ENCODE data around the gene CDH5. TPM values are rescaled to one million over a fixed set of nuclear protein-coding genes. Genes with fewer than 3 reads are reported as not detected.
"Not testable (repeated sequence)": the region's sequence is repeated elsewhere in the genome, so short reads cannot be mapped to it uniquely, and the experiment has no call there.

Gene CDH5
- total and polyA plus RNA-seq, 5 donors from 2014 or later = not detected

DNA sequence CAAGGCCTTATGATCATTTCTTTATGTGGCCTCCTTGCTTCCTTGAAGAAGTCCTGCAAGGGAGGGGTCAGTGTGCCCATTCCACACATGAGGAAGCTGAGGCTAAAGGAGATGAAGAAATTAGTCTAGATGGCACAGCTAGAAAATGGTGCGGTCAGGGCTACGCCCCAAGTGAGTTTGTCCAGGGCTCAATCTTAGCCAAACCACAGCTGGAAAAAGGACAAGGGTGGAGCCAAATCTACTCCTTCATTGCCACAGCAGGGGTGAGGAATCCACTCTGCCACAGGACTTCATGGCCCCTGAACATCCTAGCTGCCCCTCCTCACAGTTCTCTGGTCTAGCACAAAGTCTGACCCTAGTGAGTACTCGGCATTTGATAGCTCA lies 76.8 kb downstream of the CDH5 start:
- H3K4me3 Mint-ChIP-seq = no peak overlapping the region
- no peaks in the 10 kb centered on the region for H3K9me3 ChIP-seq (ENCODE audit: control insufficient read depth in 2 of 2, low read length in 2 of 2)
- H3K4me3 ChIP-seq (ENCODE audit: low read depth, low read length) = no peak overlapping the region
- no peak for ATAC-seq (ENCODE audit: low read depth in 2 of 2)
- H3K9me3 Mint-ChIP-seq = peaks cover 0 to 1% (median 0%) of the 10 kb centered on the region in 7 donors
- H3K36me3 Mint-ChIP-seq = no peaks in the 10 kb centered on the region
- H3K4me1 Mint-ChIP-seq = no peaks in the 10 kb centered on the region
- H3K27ac Mint-ChIP-seq = no peak overlapping the region
- no peaks in the 10 kb centered on the region for H3K4me1 ChIP-seq (ENCODE audit: control insufficient read depth, insufficient read depth, low read length, poor library complexity, severe bottlenecking)
- H3K27me3 Mint-ChIP-seq = peaks cover 31% of the 10 kb centered on the region
- DNase-seq = no peak
- no peaks in the 10 kb centered on the region for H3K27me3 ChIP-seq (ENCODE audit: control insufficient read depth, insufficient read depth, low read length)
- H3K27ac ChIP-seq (ENCODE audit: insufficient read depth, low read length, poor library complexity, severe bottlenecking) = no peak overlapping the region
- H3K36me3 ChIP-seq (ENCODE audit: control insufficient read depth, insufficient read depth, low read length) = no peaks in the 10 kb centered on the region

DNA sequence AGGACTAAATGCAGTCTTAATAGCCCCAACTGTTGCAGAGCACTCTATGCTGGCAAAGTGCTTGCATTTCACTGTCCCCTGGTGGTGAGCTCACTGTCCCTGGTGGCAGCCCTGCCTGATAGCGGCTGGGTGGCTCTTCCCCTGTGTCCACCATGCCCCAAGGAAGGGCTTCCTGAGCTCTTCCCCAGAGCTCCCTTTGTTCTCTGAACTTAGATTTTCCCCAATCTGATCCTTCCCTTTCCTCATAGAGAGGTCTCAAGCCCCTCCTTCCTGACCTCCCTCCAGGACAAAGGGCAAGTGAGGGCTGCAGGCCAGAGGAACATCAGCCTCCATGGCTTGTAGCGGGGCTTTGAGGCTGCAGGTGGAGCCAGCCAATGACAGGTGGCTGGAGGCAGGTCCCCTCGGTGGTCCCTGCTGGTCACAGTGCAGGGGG lies 77.6 kb downstream of the CDH5 start:
- Mint-ChIP-seq H3K27ac (no peak overlapping the region), H3K27me3 (peaks cover 30% of the 10 kb centered on the region), H3K4me1 (no peaks in the 10 kb centered on the region), H3K9me3 (peaks cover 0 to 1% (median 0%) of the 10 kb centered on the region in 7 donors), H3K36me3 (no peaks in the 10 kb centered on the region), H3K4me3 (no peak overlapping the region)
- ATAC-seq (ENCODE audit: low read depth in 2 of 2) = no peak
- Histone ChIP-seq H3K27ac (ENCODE audit: insufficient read depth, low read length, poor library complexity, severe bottlenecking) (no peak overlapping the region), H3K4me1 (ENCODE audit: control insufficient read depth, insufficient read depth, low read length, poor library complexity, severe bottlenecking) (no peaks in the 10 kb centered on the region), H3K36me3 (ENCODE audit: control insufficient read depth, insufficient read depth, low read length) (no peaks in the 10 kb centered on the region), H3K9me3 (ENCODE audit: control insufficient read depth in 2 of 2, low read length in 2 of 2) (no peaks in the 10 kb centered on the region), H3K27me3 (ENCODE audit: control insufficient read depth, insufficient read depth, low read length) (no peaks in the 10 kb centered on the region), H3K4me3 (ENCODE audit: low read depth, low read length) (no peak overlapping the region)
- no peak for DNase-seq

DNA sequence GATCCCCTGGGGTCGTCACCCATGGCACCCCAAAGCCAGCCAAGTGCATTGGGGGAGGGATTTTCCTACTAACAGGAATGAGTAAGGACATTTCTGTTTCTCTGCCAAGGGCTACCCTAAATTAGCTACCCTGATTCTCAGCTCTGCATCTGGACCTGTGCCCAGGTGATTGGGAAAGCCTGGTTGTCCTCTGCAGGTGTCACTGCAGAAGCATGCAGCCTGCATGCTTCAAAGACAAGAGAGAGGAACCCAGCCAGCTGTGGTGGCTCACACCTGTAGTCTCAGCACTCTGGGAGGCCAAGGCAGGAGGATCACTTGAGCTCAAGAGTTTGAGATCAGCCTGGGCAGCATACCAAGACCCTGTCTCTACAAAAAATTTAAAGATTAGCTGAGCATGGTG lies 80.2 kb downstream of the CDH5 start:
- Mint-ChIP-seq H3K4me1 (no peaks in the 10 kb centered on the region), H3K9me3 (peaks cover 0 to 1% (median 0%) of the 10 kb centered on the region in 7 donors), H3K4me3 (no peak overlapping the region), H3K36me3 (no peaks in the 10 kb centered on the region), H3K27ac (no peak overlapping the region), H3K27me3 (peaks cover 21% of the 10 kb centered on the region)
- H3K27me3 ChIP-seq (ENCODE audit: control insufficient read depth, insufficient read depth, low read length) = no peaks in the 10 kb centered on the region
- ATAC-seq (ENCODE audit: low read depth in 2 of 2) = no peak
- DNase-seq = no peak
- H3K36me3 ChIP-seq (ENCODE audit: control insufficient read depth, insufficient read depth, low read length) = no peaks in the 10 kb centered on the region
- no peaks in the 10 kb centered on the region for H3K4me1 ChIP-seq (ENCODE audit: control insufficient read depth, insufficient read depth, low read length, poor library complexity, severe bottlenecking)
- no peak overlapping the region for H3K4me3 ChIP-seq (ENCODE audit: low read depth, low read length)
- no peak overlapping the region for H3K27ac ChIP-seq (ENCODE audit: insufficient read depth, low read length, poor library complexity, severe bottlenecking)
- H3K9me3 ChIP-seq (ENCODE audit: control insufficient read depth in 2 of 2, low read length in 2 of 2) = no peaks in the 10 kb centered on the region

DNA sequence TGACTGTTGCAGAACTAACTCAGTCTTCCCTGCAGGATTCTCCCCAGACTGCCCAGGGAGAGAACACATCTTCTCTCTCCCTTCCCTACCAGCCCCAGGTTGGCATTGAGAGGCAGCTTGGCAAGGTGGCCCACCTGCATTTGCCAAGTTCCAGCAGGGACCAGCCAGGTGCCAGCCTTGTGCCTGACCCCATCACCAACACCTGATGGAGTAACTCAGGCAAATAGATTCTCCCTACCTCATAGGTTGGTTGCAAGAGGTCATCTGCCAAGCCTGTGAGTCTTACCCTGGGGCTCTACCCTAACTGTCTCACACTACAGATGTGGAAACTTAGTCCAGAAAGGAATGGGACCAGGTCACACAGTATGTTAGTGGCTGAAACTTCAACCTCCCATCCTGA lies 81.0 kb downstream of the CDH5 start:
- Histone ChIP-seq H3K4me3 (ENCODE audit: low read depth, low read length) (no peak overlapping the region), H3K27ac (ENCODE audit: insufficient read depth, low read length, poor library complexity, severe bottlenecking) (no peak overlapping the region), H3K4me1 (ENCODE audit: control insufficient read depth, insufficient read depth, low read length, poor library complexity, severe bottlenecking) (no peaks in the 10 kb centered on the region), H3K27me3 (ENCODE audit: control insufficient read depth, insufficient read depth, low read length) (no peaks in the 10 kb centered on the region), H3K9me3 (ENCODE audit: control insufficient read depth in 2 of 2, low read length in 2 of 2) (no peaks in the 10 kb centered on the region), H3K36me3 (ENCODE audit: control insufficient read depth, insufficient read depth, low read length) (no peaks in the 10 kb centered on the region)
- H3K4me3 Mint-ChIP-seq = no peak overlapping the region
- peaks cover 0 to 1% (median 0%) of the 10 kb centered on the region in 7 donors for H3K9me3 Mint-ChIP-seq
- peaks cover 20% of the 10 kb centered on the region for H3K27me3 Mint-ChIP-seq
- H3K27ac Mint-ChIP-seq = no peak overlapping the region
- no peaks in the 10 kb centered on the region for H3K36me3 Mint-ChIP-seq
- H3K4me1 Mint-ChIP-seq = no peaks in the 10 kb centered on the region
- DNase-seq (no peak), ATAC-seq (ENCODE audit: low read depth in 2 of 2) (no peak)

DNA sequence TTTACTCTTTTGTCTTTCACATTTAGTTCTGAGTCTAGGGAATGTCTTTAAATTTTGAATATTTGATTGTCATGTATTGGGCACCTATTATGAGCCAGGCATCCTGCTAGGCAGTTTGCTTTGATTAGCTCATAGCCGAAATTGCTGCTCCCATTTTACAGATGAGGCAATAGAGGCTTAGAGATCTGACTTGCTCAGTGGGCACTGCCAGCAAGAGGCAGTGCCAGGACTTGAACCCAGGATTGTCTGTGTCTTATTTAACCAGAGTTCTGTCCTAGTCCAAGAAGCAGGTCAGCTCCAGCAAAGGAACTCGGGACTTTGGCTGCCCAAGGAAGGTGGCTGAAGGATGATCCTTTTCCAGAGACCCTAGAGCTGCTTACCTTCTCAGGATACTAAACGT lies 85.1 kb downstream of the CDH5 start:
- H3K27ac ChIP-seq (ENCODE audit: insufficient read depth, low read length, poor library complexity, severe bottlenecking) = no peak overlapping the region
- ATAC-seq (ENCODE audit: low read depth in 2 of 2) = no peak
- no peak for DNase-seq
- H3K4me1 ChIP-seq (ENCODE audit: control insufficient read depth, insufficient read depth, low read length, poor library complexity, severe bottlenecking) = peaks cover 3% of the 10 kb centered on the region
- Mint-ChIP-seq H3K4me3 (no peak overlapping the region), H3K4me1 (peaks cover 0 to 10% (median 2%) of the 10 kb centered on the region in 4 donors), H3K9me3 (no peaks in the 10 kb centered on the region), H3K27me3 (peaks cover 12% of the 10 kb centered on the region), H3K27ac (no peak overlapping the region), H3K36me3 (no peaks in the 10 kb centered on the region)
- H3K36me3 ChIP-seq (ENCODE audit: control insufficient read depth, insufficient read depth, low read length) = no peaks in the 10 kb centered on the region
- H3K4me3 ChIP-seq (ENCODE audit: low read depth, low read length) = no peak overlapping the region
- no peaks in the 10 kb centered on the region for H3K27me3 ChIP-seq (ENCODE audit: control insufficient read depth, insufficient read depth, low read length)
- H3K9me3 ChIP-seq (ENCODE audit: control insufficient read depth in 2 of 2, low read length in 2 of 2) = no peaks in the 10 kb centered on the region

DNA sequence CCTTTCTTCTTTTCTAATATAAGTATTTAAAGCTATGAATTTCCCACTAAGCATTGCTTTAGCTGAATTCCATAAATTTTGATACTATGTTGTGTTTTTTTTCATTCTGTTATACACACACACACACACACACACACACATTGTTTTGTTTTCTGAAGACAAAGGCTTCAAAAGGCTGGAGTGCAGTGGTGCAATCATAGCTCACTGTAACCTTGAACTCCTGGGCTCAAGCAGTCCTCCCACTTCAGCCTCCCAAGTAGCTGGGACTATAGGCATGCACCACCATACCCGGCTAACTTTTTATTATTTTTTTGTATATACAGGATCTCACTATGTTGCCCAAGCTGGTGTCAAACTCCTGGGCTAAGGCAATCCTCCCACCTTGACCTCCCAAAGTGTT lies 86.7 kb downstream of the CDH5 start:
- not testable (repeated sequence) for H3K4me1 Mint-ChIP-seq; ATAC-seq (ENCODE audit: low read depth in 2 of 2); H3K9me3 ChIP-seq (ENCODE audit: control insufficient read depth in 2 of 2, low read length in 2 of 2); H3K36me3 Mint-ChIP-seq; H3K27me3 Mint-ChIP-seq; H3K4me1 ChIP-seq (ENCODE audit: control insufficient read depth, insufficient read depth, low read length, poor library complexity, severe bottlenecking); DNase-seq; H3K36me3 ChIP-seq (ENCODE audit: control insufficient read depth, insufficient read depth, low read length); H3K27ac ChIP-seq (ENCODE audit: insufficient read depth, low read length, poor library complexity, severe bottlenecking); H3K9me3 Mint-ChIP-seq; H3K4me3 ChIP-seq (ENCODE audit: low read depth, low read length); H3K27me3 ChIP-seq (ENCODE audit: control insufficient read depth, insufficient read depth, low read length); H3K4me3 Mint-ChIP-seq
- peak overlapping the region in 1 of 3 donors; percentile 5 for H3K27ac Mint-ChIP-seq

Other genes starting within 250 kb of the CDH5 start
- not detected for gene BEAN1, start 60.6 kb downstream of the CDH5 start, total RNA-seq
- under 1 TPM in 2 of 4 donors, not detected in 2; 0.07 to 0.17 TPM for gene BEAN1, start 60.6 kb downstream of the CDH5 start, polyA plus RNA-seq
- gene TK2, start 183.4 kb downstream of the CDH5 start, total RNA-seq = 8.2 TPM
- gene TK2, start 183.4 kb downstream of the CDH5 start, polyA plus RNA-seq = 1 to 10 TPM; 5.1 to 8.8 (median 7.7) TPM
- 48.2 TPM for gene CKLF, start 185.9 kb downstream of the CDH5 start, total RNA-seq
- gene CKLF, start 185.9 kb downstream of the CDH5 start, polyA plus RNA-seq = 100 to 1,000 TPM; 157 to 242 (median 168) TPM
- gene CMTM1, start 199.7 kb downstream of the CDH5 start, total RNA-seq = 3.2 TPM
- gene CMTM1, start 199.7 kb downstream of the CDH5 start, polyA plus RNA-seq = 1 to 10 TPM in 2 of 4 donors, under 1 TPM in 2; 0.26 to 1.7 (median 0.96) TPM
- gene CMTM2, start 212.8 kb downstream of the CDH5 start, total RNA-seq = 0.49 TPM
- not detected for gene CMTM2, start 212.8 kb downstream of the CDH5 start, polyA plus RNA-seq
- gene CMTM3, start 238.0 kb downstream of the CDH5 start, total RNA-seq = 83.1 TPM
- gene CMTM3, start 238.0 kb downstream of the CDH5 start, polyA plus RNA-seq = 100 to 1,000 TPM in 3 of 4 donors, 10 to 100 TPM in 1; 98.6 to 127 (median 124) TPM